Spleen (tissue), 11 donors: Measurements from ENCODE around the gene LHFPL3. TPM values are rescaled to one million over a fixed set of nuclear protein-coding genes. Genes with fewer than 3 reads are reported as not detected.

Experiments used
- DNase-seq: peaks from one replicate; pipeline ENCODE4 v3.0.0-alpha.2; 2020
- H3K27ac ChIP-seq, 8 donors: fragments of 200-600 bp; sonication (generic) in 7 of 8; 1 replicate in 4 of 8; 2 replicates in 4 of 8; pipeline versions ENCODE4 v1.5.0 to v1.8.0; 2016 to 2021; ENCODE audit warnings: inconsistent platforms in 4 of 8, mild to moderate bottlenecking in 4 of 8, moderate library complexity in 1 of 8
- H3K27me3 ChIP-seq, 7 donors: fragments of 200-600 bp; sonication (generic) in 6 of 7; replicated peaks in 1 of 7; 1 replicate in 4 of 7; 2 replicates in 3 of 7; pipeline versions ENCODE4 v1.5.0 to v1.8.0; 2016 to 2021; ENCODE audit warnings: inconsistent platforms in 3 of 7, mild to moderate bottlenecking in 1 of 7
- H3K36me3 ChIP-seq, 6 donors: fragments of 200-600 bp; sonication (generic) in 5 of 6; 1 replicate in 4 of 6; 2 replicates in 2 of 6; pipeline versions ENCODE4 v1.5.0 to v1.8.0; 2016 to 2021; ENCODE audit warnings: inconsistent platforms in 2 of 6
- H3K4me1 ChIP-seq, 6 donors: fragments of 200-600 bp; sonication (generic) in 5 of 6; 1 replicate in 3 of 6; 2 replicates in 3 of 6; pipeline versions ENCODE4 v1.5.0 to v1.8.0; 2016 to 2021; ENCODE audit warnings: inconsistent platforms in 3 of 6
- H3K4me3 ChIP-seq, 8 donors: fragments of 200-600 bp; sonication (generic) in 7 of 8; 1 replicate in 4 of 8; 2 replicates in 4 of 8; pipeline versions ENCODE4 v1.5.0 to v1.8.0; 2016 to 2021; ENCODE audit warnings: inconsistent platforms in 4 of 8, mild to moderate bottlenecking in 4 of 8, moderate library complexity in 2 of 8
- H3K9me3 ChIP-seq, 8 donors: fragments of 200-600 bp; sonication (generic) in 7 of 8; 1 replicate in 4 of 8; 2 replicates in 4 of 8; pipeline versions ENCODE4 v1.5.0 to v1.8.0; 2016 to 2021; ENCODE audit warnings: inconsistent platforms in 4 of 8
- CTCF ChIP-seq, 11 experiments: fragments of 200-600 bp in 7 of 11; fragments of 450-650 bp in 4 of 11; sonication (generic) in 4 of 11; IDR thresholded peaks in 8 of 11; conservative IDR thresholded peaks in 3 of 11; 1 replicate in 7 of 11; 2 replicates in 4 of 11; pipeline versions ENCODE4 v1.4.0 to v1.8.0; 2016 to 2021; ENCODE audit warnings: antibody characterized with exemption in 11 of 11, inconsistent platforms in 4 of 11, mild to moderate bottlenecking in 1 of 11
- POLR2A ChIP-seq, 3 donors: fragments of 450-650 bp; IDR thresholded peaks; one replicate each; pipeline ENCODE4 v1.5.1; 2017; ENCODE audit warnings: antibody characterized with exemption in 3 of 3, mild to moderate bottlenecking in 1 of 3
- POLR2AphosphoS5 ChIP-seq, 3 donors: sonication (generic); formaldehyde crosslinking; IDR thresholded peaks; one replicate each; pipeline ENCODE4 v1.5.1; 2017; ENCODE audit warnings: antibody characterized with exemption in 3 of 3
- WGBS, 5 donors: extraction: QIAGEN DNeasy Blood & Tissue Kit in 3 of 5; methylation state at CpG; one replicate each; pipeline versions ENCODE4 v1.1.5 to v1.1.7; 2013 to 2018; 5-methylcytosine and 5-hydroxymethylcytosine counted together
- intact Hi-C: fragments of 100-400 bp; cut with DNase I; formaldehyde crosslinking; loops from one replicate; pipeline ENCODE4 v1.15.0; 2023; ENCODE audit warnings: low total_unique reads
- polyA plus RNA-seq, 3 donors: library from polyadenylated mRNA; stranded (reverse); fragments of 200-250 nt; gene quantifications; one replicate each; pipeline ENCODE4 v1.2.1, GENCODE V29; 2013
- total RNA-seq, 7 donors: library from RNA; depleted of rRNA in 3 of 7; stranded (reverse); fragments of >200 nt in 3 of 7; fragmentation: NEBNext Ultra II Directional in 4 of 7; extraction: Animal tissue kit (Norgen Biotek cat#: 25700) in 4 of 7; gene quantifications; one replicate each; pipeline versions ENCODE4 v1.1.0 to v1.2.1, GENCODE V29; 2016 to 2021
- donor health status: healthy with polysubstance abuse.
- donor health status: DM: no; HTN: no; CAD: no; lungs with moderate emphysema.
- donor health status: DM: no; HTN: no; CAD: no.
- donor health status: Bipolar disorder and iron deficiency.
- donor health status: healthy.
- donor health status: DM: no; HTN: no; CAD: no.
- donor health status: DM: yes; HTN: yes; CAD: no.

Gene LHFPL3
- total and polyA plus RNA-seq, 10 donors, result 0.07 to 1.0 (median 0.20) TPM; not detected in 3

GRCh38 chr7:104366390-104366789, 38.0 kb downstream of the LHFPL3 start:
- no peak for DNase-seq
- intact Hi-C loops, result no loop called here
- Histone ChIP-seq H3K36me3 (no peaks in the 10 kb centered on the region), H3K27ac (no peak overlapping the region), H3K27me3 (peaks cover 0 to 7% (median 0%) of the 10 kb centered on the region in 7 donors), H3K4me1 (no peaks in the 10 kb centered on the region), H3K9me3 (no peaks in the 10 kb centered on the region), H3K4me3 (no peak overlapping the region)
- TF ChIP-seq POLR2AphosphoS5 (IDR thresholded peaks at IDR 0.05), result no peak
- TF ChIP-seq POLR2A (IDR thresholded peaks at IDR 0.05), result no peak
- TF ChIP-seq CTCF (IDR thresholded peaks at IDR 0.05 in 8 of 11, conservative IDR thresholded peaks at IDR 0.05 in 3 of 11), result no peak
- WGBS, 5 donors, result 43 to 56% (median 46%) methylated on average over 1 of the region's 1 CpG

GRCh38 chr7:104367926-104368325, 39.5 kb downstream of the LHFPL3 start:
- no peak for DNase-seq
- no peaks in the 10 kb centered on the region for H3K9me3 ChIP-seq
- H3K27me3 ChIP-seq, result peaks cover 0 to 7% (median 0%) of the 10 kb centered on the region in 7 donors
- no peak overlapping the region for H3K4me3 ChIP-seq
- no peaks in the 10 kb centered on the region for H3K36me3 ChIP-seq
- TF ChIP-seq CTCF (IDR thresholded peaks at IDR 0.05 in 8 of 11, conservative IDR thresholded peaks at IDR 0.05 in 3 of 11) (no peak), POLR2AphosphoS5 (IDR thresholded peaks at IDR 0.05) (no peak), POLR2A (IDR thresholded peaks at IDR 0.05) (no peak)
- H3K27ac ChIP-seq, result no peak overlapping the region
- intact Hi-C loops, result no loop called here
- H3K4me1 ChIP-seq, result no peaks in the 10 kb centered on the region

- Histone ChIP-seq H3K4me3 (no peak overlapping the region), H3K4me1 (no peaks in the 10 kb centered on the region), H3K9me3 (no peaks in the 10 kb centered on the region), H3K27ac (no peak overlapping the region), H3K36me3 (no peaks in the 10 kb centered on the region), H3K27me3 (peaks cover 0 to 7% (median 0%) of the 10 kb centered on the region in 7 donors)
- WGBS, 5 donors, result 54 to 69% (median 61%) methylated on average over 4 of the region's 4 CpGs
- TF ChIP-seq CTCF (IDR thresholded peaks at IDR 0.05 in 8 of 11, conservative IDR thresholded peaks at IDR 0.05 in 3 of 11), result no peak
- intact Hi-C loops, result no loop called here
- DNase-seq, result no peak
Measured at GRCh38 chr7:104371216-104371979, 43.0 kb downstream of the LHFPL3 start.

GRCh38 chr7:104371980-104372357, 43.6 kb downstream of the LHFPL3 start:
- 75 to 87% (median 82%) methylated on average over 5 of the region's 5 CpGs for WGBS, 5 donors
- no peak for TF ChIP-seq POLR2A (IDR thresholded peaks at IDR 0.05)
- no peak for TF ChIP-seq CTCF (IDR thresholded peaks at IDR 0.05 in 8 of 11, conservative IDR thresholded peaks at IDR 0.05 in 3 of 11)
- no peak for TF ChIP-seq POLR2AphosphoS5 (IDR thresholded peaks at IDR 0.05)
- DNase-seq, result no peak
- H3K4me3 ChIP-seq, result no peak overlapping the region
- H3K27me3 ChIP-seq, result peaks cover 0 to 7% (median 0%) of the 10 kb centered on the region in 7 donors
- H3K4me1 ChIP-seq, result no peaks in the 10 kb centered on the region
- H3K27ac ChIP-seq, result no peak overlapping the region
- intact Hi-C loops, result no loop called here
- H3K36me3 ChIP-seq, result no peaks in the 10 kb centered on the region
- H3K9me3 ChIP-seq, result no peaks in the 10 kb centered on the region
